HG02642 (cell line): ENCODE measurements around the gene SH3TC1.

Experiments
- ATAC-seq: cut with Tn5 transposase; IDR thresholded peaks from one replicate; pipeline ENCODE4 v1.9.1; 2021; ENCODE audit warnings: mild to moderate bottlenecking; ENCODE audit not compliant: unreplicated experiment, poor library complexity

Gene SH3TC1

DNA sequence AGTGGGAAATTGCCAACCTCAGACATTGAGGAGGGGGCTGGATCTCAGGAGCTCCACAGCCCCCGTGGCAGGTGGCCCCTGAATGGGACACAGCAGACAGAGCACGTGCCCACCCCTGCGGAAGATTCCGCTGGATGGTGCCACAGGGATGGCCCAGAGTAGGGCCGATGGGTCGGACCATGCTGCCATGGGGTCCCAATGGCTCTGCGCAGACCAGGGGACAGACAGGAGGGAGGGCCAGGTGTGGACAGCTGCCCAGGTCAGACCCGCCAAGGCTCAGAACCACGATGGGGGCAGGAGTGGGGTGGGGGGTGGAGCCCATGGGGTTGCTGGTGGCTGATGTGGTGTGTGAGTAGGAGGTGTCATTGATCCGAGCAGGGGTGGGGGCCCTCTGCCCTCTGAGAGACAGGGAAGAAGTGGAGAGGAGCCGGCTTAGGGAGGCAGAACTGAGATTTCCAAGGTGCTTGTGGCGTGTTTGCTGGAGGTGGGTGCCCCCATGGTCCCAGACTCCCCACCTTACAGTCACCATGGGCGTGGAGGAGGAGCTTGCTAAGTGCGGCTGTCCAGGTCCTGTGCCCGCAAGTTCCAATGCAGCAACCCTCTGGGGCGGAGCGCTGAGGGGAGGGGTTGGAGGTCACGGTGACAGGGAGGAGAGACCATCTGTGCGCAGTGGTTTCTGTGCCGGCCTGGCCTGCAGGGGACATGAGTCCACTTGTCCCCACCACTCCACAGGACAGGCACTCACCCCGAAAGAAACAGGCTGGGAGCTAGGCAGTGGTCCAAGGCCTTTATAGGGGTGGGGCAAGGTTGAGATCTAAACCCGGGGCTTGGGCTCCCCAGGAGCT is 12.9 kb downstream of the SH3TC1 start:
- ATAC-seq = no peak

DNA sequence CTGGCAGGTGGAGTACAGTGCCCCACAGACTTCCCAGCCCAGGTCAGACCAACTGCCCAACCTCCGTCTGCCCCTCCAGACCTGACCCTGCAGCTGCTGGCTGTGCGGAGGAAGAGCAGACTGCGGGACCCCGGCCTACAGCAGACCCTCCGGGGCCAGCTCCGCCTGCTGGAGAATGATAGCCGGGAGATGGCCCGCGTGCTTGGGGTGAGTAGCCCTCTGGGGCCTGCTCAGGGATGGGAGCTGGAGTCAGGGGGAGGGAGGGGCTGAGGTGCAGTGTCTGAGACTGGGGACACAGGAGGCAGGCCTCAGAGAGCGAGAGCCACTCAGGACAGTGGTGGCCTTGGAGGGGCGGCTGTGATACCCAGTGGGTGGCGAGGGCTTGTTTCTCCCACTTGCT is 13.5 kb downstream of the SH3TC1 start:
- no peak for ATAC-seq

DNA sequence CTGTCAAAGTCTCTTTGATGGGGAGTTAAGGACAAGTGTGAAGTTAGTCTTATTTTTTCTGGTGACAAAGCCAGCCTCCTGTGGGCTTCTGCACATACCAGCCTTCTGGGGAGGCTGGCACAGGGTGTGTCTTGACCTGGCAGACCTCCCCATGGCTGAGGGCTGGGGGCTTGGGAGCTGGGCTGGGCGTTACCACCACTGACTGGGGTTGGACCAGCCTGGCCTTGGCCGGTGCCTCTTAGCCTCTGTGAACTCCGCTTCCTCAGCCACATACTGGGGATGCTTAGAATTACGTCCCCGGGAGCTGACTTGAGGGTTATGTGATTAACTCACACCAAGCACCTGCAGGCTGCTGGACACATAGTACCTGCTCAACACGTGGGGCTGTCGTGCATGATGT is 14.0 kb downstream of the SH3TC1 start:
- ATAC-seq = no peak

DNA sequence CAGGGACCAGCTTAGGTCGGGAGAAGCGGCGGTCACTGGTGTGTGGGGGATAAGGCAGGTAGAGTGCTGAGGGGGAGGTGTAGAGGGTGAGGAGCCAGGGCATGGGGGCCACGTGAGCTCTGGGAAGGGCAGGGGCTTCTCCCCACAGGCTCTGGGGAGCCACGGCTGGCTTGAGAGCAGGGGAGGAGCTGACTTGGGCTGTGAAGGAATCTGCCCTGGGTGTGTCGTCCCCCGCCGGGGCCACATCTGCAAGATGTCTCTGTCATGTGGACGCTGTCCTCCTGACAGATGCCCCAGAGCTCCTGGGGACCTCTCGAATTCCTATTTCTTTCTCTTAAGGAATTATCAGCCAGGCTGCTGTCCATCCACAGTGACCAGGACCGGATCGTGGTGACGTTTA is 15.0 kb downstream of the SH3TC1 start:
- no peak for ATAC-seq

DNA sequence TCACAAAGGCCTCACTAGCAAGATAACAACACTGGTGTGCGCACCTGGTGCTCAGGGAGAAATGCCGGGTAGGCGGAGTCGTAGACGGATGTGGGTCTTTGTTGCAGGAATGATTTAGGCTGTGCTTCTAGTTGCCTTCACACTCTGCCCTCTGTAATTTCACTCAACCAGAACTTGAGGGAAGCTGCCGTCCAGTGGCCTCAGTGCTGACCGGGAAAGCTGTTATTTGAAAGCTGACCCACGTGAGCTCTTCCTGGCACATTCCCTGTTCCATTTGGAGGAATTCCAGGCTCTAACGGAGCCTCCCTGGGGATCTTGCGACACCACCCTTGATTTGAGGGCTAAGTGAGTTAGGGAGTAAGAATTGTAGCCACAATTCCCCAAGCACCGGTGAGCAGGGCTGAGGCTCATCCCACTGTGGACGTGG is 15.9 kb downstream of the SH3TC1 start:
- ATAC-seq = no peak

DNA sequence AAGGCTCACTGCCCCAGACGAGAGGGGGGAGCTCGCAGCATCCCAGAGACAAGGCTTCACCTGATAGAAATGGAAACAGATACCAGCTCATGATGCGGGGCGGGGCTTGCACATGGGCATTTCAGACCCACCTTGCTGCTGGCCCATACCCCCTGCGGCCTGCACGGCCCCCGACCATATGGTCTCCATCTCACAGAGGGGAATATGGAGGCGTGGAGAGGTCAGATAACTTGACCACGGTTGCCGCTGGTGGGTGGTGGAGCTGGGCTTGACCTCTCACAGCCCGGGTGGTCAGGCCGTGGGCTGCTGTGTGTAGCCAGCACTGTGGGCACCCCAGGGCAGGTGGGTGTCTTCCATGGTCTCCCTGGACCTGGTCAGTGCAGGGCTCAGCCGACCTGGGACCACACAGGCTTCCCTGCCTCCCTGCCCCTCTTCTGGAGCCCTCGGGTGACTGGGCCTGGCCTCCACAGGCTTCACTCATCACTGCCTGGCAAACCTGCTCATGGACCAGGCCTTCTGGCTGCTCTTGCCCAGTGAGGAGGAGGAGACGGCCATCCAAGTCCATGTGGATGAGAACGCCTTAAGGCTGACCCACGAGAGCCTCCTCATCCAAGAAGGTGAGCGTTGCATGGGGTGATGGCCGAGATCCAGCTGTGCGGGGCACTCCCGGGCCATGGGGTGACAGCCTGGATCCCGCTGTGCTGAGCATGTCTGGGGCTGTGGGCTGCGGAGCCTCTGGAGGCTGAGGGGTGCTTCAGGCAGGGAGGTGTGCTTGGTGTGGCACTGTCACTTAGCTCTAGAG is 16.8 kb downstream of the SH3TC1 start:
- no peak for ATAC-seq

DNA sequence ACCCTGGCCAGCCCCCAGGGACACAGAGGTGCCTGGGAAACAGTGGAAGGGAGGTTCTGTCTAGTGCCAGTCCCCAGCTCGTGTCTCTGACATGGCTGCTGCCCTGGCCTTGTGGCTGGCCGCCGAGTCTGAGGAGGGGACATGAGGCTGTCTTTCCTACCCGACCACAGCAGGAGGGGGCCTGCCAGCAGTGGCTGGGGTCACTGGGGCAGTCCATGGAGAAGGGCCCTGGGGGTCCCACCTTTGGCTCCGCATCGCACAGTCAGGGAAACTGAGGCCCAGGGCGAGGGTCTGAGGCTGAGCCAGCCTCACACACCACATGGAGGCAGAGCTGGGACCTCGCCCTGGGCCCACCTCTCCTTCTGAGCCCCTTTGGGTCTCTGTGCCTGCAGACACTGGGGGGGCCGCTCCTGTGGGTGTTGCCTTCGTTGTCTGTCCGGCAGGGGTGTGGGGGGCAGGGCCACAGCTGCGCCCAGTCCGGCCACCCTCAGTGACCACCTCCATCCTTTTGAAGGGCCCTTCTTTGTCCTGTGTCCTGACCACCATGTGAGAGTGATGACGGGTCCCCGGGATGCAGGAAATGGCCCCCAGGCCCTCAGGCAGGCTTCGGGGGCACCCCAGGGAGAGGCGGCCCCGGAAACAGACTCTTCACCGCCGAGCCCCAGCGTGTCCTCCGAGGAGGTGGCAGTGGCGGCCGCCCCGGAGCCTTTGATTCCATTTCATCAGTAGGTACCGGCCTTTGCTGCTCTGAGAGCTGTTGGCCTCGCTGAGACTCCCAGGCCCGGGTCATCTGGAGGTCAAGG is 17.6 kb downstream of the SH3TC1 start:
- no peak for ATAC-seq

DNA sequence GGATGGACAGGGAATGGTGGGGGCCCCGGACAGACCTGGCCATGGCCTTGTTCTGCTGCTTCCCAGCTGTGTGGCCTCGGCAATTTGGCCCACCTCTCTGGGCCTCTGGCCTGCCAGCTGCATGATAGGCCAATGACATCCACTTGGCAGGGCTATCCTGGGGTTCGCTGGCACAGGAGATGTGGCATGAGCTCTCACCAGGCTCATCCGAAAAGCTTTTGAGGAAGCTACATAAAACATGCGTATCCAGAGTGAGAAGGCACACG is 18.1 kb downstream of the SH3TC1 start:
- ATAC-seq = no peak

DNA sequence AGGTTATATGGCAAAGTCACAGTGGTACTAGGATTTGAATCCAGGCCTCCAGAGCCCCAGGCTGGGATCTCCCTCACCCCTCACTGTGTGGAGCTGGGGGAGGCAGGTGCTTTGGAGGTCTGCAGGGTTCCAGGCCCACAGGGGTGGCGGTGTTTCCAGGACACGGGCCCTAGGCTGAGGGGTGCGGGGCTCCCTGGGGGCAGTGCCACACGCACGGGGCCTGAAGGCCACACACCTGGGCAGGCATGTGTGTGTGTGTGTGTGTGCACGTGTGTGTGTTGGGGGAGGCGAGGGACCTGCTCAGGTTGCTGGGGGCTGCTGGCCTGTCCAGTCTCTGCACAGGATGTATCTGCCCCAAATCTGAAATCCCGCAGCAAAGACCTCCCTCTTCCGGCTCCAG is 18.8 kb downstream of the SH3TC1 start:
- no peak for ATAC-seq

DNA sequence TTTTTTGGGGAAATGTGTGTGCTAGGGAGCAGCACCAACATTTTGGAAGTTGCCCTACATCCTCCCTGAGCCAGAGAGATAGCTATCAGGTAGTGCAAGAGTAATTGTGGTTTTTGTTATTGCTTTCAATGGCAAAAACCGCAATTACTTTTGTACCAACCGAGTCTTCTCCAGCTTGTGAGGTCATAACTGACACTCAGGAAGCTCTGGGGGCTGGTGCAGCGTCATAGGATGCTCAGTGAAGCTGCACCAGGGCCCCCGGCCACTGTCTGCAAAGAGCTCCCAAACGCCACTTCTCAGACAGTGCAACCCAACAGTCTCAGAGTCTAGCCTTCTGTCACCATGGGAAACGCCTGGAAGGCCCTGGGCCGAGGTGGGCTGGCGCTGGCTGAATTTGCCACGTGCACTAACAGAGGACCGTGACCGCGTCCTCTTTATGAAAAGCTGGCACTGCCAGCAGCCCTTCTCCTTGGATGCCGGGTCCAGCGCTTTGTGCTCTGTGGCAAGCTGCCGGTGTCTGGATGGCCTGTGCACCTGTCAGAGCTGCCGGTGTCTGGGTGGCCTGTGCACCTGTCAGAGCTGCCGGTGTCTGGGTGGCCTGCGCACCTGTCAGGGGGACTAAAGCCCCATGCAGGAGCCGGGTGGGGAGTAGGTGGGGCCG is 19.4 kb downstream of the SH3TC1 start:
- no peak for ATAC-seq

DNA sequence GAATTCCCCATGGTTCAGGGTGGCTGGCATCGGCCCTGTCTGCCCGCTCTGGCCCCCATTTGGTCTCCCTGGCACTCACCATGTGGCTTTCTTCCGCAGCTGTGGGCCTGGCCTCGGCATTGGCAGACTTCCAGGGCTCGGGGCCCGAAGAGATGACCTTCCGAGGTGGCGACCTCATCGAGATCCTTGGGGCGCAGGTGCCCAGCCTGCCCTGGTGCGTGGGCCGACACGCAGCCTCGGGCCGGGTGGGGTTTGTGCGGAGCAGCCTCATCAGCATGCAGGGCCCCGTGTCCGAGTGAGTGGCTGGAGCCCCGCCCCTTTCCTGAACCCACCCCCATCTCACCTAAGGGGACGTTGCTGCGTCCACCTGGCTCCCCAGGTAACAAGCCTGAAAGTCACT is 20.1 kb downstream of the SH3TC1 start:
- ATAC-seq = no peak

DNA sequence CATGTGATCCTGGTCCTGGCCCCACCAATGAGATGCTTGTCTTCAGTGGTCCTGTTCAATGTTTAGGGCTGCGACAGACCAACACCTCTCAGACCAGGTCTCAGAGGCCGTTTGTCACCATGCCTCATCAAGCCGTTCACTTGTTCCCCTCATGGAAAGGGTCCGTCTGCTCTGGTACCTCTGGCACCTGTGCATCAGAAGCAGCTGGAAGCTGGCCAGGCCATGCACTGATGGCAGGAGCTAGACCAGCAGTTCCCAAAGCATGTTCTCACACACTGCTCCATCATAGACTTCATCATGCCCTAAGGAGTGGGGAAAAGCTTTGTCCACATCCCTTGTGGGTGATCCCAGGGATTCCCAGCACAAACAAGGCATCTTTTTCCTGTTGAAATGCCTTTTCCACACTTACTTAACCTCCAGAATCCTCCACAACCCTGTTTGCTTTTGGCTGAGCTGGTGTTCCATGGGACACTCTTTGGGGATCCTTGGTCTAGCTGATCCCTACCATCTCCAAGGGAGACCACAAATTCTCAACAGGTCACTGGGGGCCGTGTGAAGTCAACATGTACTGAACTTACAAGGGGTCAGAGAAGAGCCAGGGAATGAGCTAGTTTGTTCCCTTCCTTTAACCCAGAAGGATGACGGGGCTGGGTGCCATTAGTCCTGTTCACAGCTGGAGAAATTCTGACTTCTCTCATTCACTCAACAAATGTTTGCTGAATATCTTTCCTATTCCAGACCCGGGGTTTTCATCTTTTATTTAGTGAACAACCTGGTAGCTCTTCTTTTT is 21.8 kb downstream of the SH3TC1 start:
- ATAC-seq = no peak

DNA sequence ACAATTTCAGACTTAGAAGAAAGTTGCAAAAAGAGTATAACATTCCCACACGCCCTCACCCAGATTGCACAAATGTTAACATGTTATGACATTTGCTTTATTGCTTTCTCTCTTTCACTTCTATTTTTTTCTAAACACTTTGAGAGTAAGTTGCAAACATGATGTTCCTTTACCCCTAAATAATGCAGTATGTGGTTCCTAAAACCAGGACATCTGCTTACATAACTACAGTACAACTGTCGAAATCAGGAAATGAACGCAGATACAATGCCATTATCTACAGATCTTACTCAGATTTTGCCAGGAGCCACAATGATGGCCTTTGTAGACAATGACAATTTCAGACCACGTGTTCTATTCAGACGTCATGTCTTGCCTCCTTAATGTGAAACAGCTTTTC is 22.4 kb downstream of the SH3TC1 start:
- ATAC-seq = no peak

DNA sequence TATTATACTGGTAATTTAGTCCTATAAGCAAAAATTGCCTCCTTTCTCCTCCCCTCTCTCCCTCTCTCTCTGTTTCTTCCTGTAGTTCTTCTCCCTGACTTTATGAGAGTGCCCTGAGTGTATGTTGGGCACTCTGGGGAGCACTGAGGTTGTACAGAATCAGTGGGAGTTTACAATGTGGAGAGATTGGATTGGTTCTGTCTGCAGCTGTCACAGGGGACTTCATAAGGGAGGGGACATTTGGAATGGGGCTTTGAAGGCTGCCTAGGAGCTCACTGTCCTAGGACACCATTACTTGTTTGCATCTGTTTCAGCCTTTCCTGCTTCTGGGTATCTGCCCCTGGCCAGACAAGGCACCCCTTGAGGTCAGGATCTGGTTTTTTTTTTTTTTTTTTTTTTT is 22.9 kb downstream of the SH3TC1 start:
- no peak for ATAC-seq

DNA sequence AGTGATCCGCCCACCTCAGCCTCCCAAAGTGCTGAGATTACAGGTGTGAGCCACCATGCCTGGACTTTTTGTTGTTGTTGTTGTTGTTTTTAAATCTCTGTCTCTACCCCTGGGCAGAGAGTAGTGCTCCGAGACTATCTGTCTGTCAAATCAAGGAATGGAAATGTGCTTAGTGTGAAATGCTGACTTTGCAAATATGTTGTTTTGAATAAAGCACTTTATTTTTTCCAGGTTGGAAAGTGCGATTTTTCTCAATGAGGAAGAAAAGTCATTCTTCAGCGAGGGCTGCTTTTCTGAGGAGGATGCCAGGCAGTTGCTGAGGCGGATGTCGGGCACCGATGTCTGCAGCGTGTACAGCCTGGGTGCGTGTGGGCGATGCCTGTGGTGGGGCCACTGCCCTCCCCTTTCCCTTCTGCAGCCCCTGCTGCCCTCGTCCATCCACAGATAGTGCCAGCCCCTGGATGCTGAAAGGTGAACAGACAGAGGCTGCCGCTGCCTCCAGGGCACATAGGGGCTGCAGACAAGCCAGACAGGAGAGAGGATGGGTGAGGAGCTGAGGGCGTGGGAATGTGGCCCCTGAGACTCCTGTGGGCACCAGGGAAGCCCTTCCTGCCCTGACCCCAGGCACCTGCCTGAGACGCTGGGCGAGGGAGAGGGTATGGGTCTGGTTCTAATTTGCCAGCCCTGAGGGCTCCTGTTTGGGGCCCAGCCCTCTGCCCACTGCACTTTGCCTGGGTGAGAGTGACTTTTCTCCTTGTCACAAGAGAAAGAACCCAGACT is 23.7 kb downstream of the SH3TC1 start:
- no peak for ATAC-seq

DNA sequence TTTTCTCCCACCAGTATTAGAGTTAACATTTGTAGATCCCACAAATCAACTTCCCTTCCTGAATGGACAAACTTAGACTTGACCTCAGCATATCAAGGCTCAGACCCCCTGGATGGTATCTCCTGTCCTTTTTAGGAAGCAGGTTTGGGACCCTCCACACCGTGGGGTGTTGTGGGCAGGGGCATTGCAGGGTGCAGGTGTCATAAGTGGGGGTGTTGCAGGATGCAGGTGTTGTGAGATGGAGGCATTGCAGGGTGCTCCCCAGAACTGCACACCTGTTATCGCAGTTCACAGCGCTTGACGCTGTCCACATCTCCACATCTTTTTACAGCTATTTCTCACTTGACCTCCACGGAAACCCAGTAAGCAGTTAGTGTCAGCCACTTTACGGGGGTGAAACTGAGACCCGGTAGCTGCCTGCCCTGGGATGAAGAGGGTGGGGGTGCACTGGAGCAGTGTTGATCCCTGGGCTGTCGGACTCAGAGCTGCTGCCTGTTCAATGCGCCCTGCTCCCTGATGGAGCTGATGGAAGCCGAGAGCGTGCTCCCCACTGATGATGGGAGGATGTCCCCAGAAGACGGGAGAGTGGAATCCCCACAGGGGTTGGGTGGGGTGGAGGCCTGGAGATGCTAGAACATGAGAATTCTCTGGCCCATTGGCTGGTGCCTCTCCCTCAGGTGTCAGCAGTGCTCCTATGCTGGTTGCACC is 25.3 kb downstream of the SH3TC1 start:
- ATAC-seq = no peak

DNA sequence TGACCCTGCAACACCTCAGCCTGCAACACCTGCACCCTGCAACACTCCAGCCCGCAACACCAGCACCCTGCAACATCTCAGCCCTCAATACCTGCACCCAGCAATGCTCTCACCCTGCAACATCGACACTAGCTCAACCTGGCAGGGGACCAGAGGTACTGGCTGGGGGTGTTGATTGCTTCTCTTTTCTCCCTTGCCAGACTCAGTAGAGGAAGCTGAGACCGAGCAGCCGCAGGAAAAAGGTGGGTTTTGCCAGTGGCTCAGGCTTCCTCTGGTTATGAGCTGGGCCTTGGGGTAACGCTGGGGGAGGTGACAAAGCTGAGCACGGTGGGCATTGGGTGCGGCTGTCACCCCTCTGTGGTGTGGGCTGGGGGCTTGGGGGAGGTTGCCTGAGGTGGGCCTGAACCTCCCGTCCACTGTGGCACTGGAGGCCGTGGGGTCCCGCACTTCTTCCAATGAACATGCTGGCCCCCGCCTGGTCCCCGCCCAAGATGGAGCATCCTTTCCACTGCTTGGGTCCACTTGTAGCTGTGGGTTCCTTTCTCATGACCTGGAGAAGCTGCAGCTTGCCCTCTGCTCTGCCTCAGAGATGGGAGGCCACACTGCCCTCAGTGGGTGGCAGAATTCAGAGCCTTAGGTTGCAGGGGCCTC is 26.0 kb downstream of the SH3TC1 start:
- no peak for ATAC-seq
